HG03565 (cell line): ENCODE measurements around the gene MPP2.
"Not testable (repeated sequence)": the region's sequence is repeated elsewhere in the genome, so short reads cannot be mapped to it uniquely, and the experiment has no call there.

ENCODE experiments used
- ATAC-seq: cut with Tn5 transposase; IDR thresholded peaks from one replicate; pipeline ENCODE4 v1.9.1; 2021; ENCODE audit warnings: mild to moderate bottlenecking, moderate library complexity; ENCODE audit not compliant: unreplicated experiment

MPP2 gene

GRCh38 chr17:43905985-43906852 lies 1.1 kb downstream of the MPP2 start:
- ATAC-seq: no peak

- ATAC-seq: no peak
These were observed 1.8 kb downstream of the MPP2 start for GRCh38 chr17:43905400-43905984.

GRCh38 chr17:43901861-43902589 lies 5.3 kb downstream of the MPP2 start:
- no peak for ATAC-seq

GRCh38 chr17:43900858-43901754 lies 6.2 kb downstream of the MPP2 start:
- ATAC-seq: no peak

- ATAC-seq: no peak
These were observed 7.0 kb downstream of the MPP2 start for GRCh38 chr17:43900183-43900857.

- ATAC-seq: no peak
These were observed 8.9 kb downstream of the MPP2 start for GRCh38 chr17:43898446-43898845.

- no peak for ATAC-seq
These were observed 9.5 kb downstream of the MPP2 start for GRCh38 chr17:43897831-43898230.

GRCh38 chr17:43894494-43894893 lies 12.8 kb downstream of the MPP2 start:
- ATAC-seq: not testable (repeated sequence)

GRCh38 chr17:43892647-43892952 lies 14.7 kb downstream of the MPP2 start:
- no peak for ATAC-seq

GRCh38 chr17:43891851-43892646 lies 15.3 kb downstream of the MPP2 start:
- ATAC-seq: no peak

- ATAC-seq: no peak
These were observed 17.1 kb downstream of the MPP2 start for GRCh38 chr17:43890240-43890639.

GRCh38 chr17:43888548-43888947 lies 18.8 kb downstream of the MPP2 start:
- no peak for ATAC-seq

- ATAC-seq: no peak
These were observed 24.4 kb downstream of the MPP2 start for GRCh38 chr17:43882761-43883415.

- ATAC-seq: no peak
These were observed 25.4 kb downstream of the MPP2 start for GRCh38 chr17:43881758-43882505.

- no peak for ATAC-seq
These were observed 26.2 kb downstream of the MPP2 start for GRCh38 chr17:43881181-43881580.

- no peak for ATAC-seq
These were observed 26.8 kb downstream of the MPP2 start for GRCh38 chr17:43880420-43880991.

- ATAC-seq: no peak
These were observed 27.5 kb downstream of the MPP2 start for GRCh38 chr17:43879723-43880419.
